Suppressor macrophage treated with lipopolysaccharide for 1 hour (primary cell): ENCODE measurements around the gene TCF15.
"Not testable (repeated sequence)": the region's sequence is repeated elsewhere in the genome, so short reads cannot be mapped to it uniquely, and the experiment has no call there.

ENCODE experiments used
- DNase-seq, 3 donors: peaks; one replicate each; pipeline ENCODE4 v3.0.0-alpha.2; 2020 to 2022

Gene TCF15

GRCh38 chr20:609371-609964 is 641 bp downstream of the TCF15 start:
- DNase-seq = no peak

GRCh38 chr20:608970-609369 is 1.1 kb downstream of the TCF15 start:
- no peak for DNase-seq

GRCh38 chr20:607476-607875 is 2.6 kb downstream of the TCF15 start:
- no peak for DNase-seq

GRCh38 chr20:605237-605636 is 4.9 kb downstream of the TCF15 start:
- no peak for DNase-seq

GRCh38 chr20:603116-603640 is 6.9 kb downstream of the TCF15 start:
- DNase-seq = no peak

- no peak for DNase-seq
These were observed 7.8 kb downstream of the TCF15 start for GRCh38 chr20:602111-602970.

GRCh38 chr20:600736-601135 is 9.4 kb downstream of the TCF15 start:
- no peak for DNase-seq

GRCh38 chr20:600141-600540 is 10.0 kb downstream of the TCF15 start:
- DNase-seq = no peak

- DNase-seq = no peak
These were observed 11.8 kb downstream of the TCF15 start for GRCh38 chr20:598133-598850.

GRCh38 chr20:597560-597959 is 12.5 kb downstream of the TCF15 start:
- no peak for DNase-seq

GRCh38 chr20:595330-596308 is 14.5 kb downstream of the TCF15 start:
- no peak for DNase-seq

GRCh38 chr20:592506-592905 is 17.6 kb downstream of the TCF15 start:
- DNase-seq = no peak

- DNase-seq = no peak
These were observed 18.2 kb downstream of the TCF15 start for GRCh38 chr20:591941-592340.

GRCh38 chr20:588932-589672 is 21.0 kb downstream of the TCF15 start:
- DNase-seq = peak; percentile 82 to 90 (median 88)

- DNase-seq = no peak
These were observed 21.6 kb downstream of the TCF15 start for GRCh38 chr20:588476-588875.

- DNase-seq = no peak
These were observed 25.2 kb downstream of the TCF15 start for GRCh38 chr20:584971-585301.

- DNase-seq = peak; percentile 35 to 60 (median 53)
These were observed 25.7 kb downstream of the TCF15 start for GRCh38 chr20:584161-584970.

GRCh38 chr20:582204-582603 is 27.9 kb downstream of the TCF15 start:
- peak in 1 of 3 donors; percentile 13 for DNase-seq

GRCh38 chr20:578940-579690 is 31.0 kb downstream of the TCF15 start:
- not testable (repeated sequence) for DNase-seq
